Stimulated activated CD4-positive, alpha-beta T cell treated with anti-CD3 and anti-CD28 coated beads, Interleukin-12 subunit alpha, Interleukin-12 subunit beta, amount 100 ng/mL, for 48 hours (primary cell): ENCODE measurements around the gene SLC22A6.
"Not testable (repeated sequence)": the region's sequence is repeated elsewhere in the genome, so short reads cannot be mapped to it uniquely, and the experiment has no call there.

Experiments
- DNase-seq, 3 donors: peaks; one replicate each; pipeline ENCODE4 v3.0.0-alpha.2; 2020; ENCODE audit warnings: low read depth in 2 of 3, low spot score in 1 of 3

SLC22A6 gene

GRCh38 chr11:62985041-62985750 is 429 bp upstream of the SLC22A6 start:
- DNase-seq: no peak

- no peak for DNase-seq
Observed at GRCh38 chr11:62983536-62984199, 1.1 kb downstream of the SLC22A6 start.

- no peak for DNase-seq
Observed at GRCh38 chr11:62981743-62982142, 3.0 kb downstream of the SLC22A6 start.

GRCh38 chr11:62980133-62980760 is 4.5 kb downstream of the SLC22A6 start:
- no peak for DNase-seq

GRCh38 chr11:62976109-62976508 is 8.7 kb downstream of the SLC22A6 start:
- DNase-seq: no peak

GRCh38 chr11:62974848-62975522 is 9.8 kb downstream of the SLC22A6 start:
- peak in 1 of 3 donors; percentile 8 for DNase-seq

GRCh38 chr11:62965574-62965973 is 19.2 kb downstream of the SLC22A6 start:
- DNase-seq: no peak

GRCh38 chr11:62962391-62962790 is 22.4 kb downstream of the SLC22A6 start:
- no peak for DNase-seq

GRCh38 chr11:62961017-62961570 is 23.7 kb downstream of the SLC22A6 start:
- no peak for DNase-seq

- no peak for DNase-seq
Observed at GRCh38 chr11:62959422-62959980, 25.3 kb downstream of the SLC22A6 start.

GRCh38 chr11:62958547-62959421 is 26.0 kb downstream of the SLC22A6 start:
- DNase-seq: no peak

GRCh38 chr11:62957147-62957546 is 27.6 kb downstream of the SLC22A6 start:
- DNase-seq: no peak

- DNase-seq: no peak
Observed at GRCh38 chr11:62954478-62954877, 30.3 kb downstream of the SLC22A6 start.

GRCh38 chr11:62953811-62954210 is 31.0 kb downstream of the SLC22A6 start:
- DNase-seq: no peak

- no peak for DNase-seq
Observed at GRCh38 chr11:62948765-62949320, 35.9 kb downstream of the SLC22A6 start.

GRCh38 chr11:62945538-62945937 is 39.2 kb downstream of the SLC22A6 start:
- not testable (repeated sequence) for DNase-seq

GRCh38 chr11:62937528-62937927 is 47.2 kb downstream of the SLC22A6 start:
- not testable (repeated sequence) for DNase-seq

- DNase-seq: no peak
Observed at GRCh38 chr11:62934496-62934785, 50.3 kb downstream of the SLC22A6 start.

GRCh38 chr11:62933750-62934495 is 50.8 kb downstream of the SLC22A6 start:
- no peak for DNase-seq
